ENCODE measurements around the gene GPR155. TPM values are rescaled to one million over a fixed set of nuclear protein-coding genes. Genes with fewer than 3 reads are reported as not detected.
"Not testable (repeated sequence)": the region's sequence is repeated elsewhere in the genome, so short reads cannot be mapped to it uniquely, and the experiment has no call there.

GPR155 gene
- total RNA-seq, 4 donors from 2014 or later, result 20.6 to 31.2 (median 26.0) TPM

DNA sequence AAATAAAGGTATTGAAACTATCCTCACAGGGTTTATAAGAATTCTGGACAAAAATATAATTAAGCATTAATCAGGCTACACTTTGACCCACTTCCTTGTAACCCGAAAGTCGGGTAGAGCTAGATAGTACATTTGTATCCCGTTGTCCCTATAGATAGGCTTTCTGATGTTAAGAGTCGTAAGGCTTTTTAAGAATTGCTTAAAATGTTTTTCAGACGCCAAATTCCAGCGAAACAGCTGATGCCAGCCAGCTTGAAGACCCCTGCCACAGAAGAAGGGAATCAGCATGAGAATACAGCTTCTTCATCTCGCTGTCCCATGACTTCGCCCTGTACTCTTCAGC is 962 bp upstream of the GPR155 start:
- no peaks in the 10 kb centered on the region for H3K27me3 ChIP-seq
- DNase-seq (ENCODE audit: low spot score in 2 of 2), result no peak
- H3K9me3 ChIP-seq, result no peaks in the 10 kb centered on the region
- H3K27ac ChIP-seq, result peak overlapping the region; percentile 85
- peak overlapping the region; percentile 77 for H3K4me3 ChIP-seq
- no peaks in the 10 kb centered on the region for H3K36me3 ChIP-seq
- peaks cover 22% of the 10 kb centered on the region for H3K4me1 ChIP-seq
- no peak for TF ChIP-seq POLR2A (IDR thresholded peaks at IDR 0.05)
- no peak for TF ChIP-seq CTCF (IDR thresholded peaks at IDR 0.05)
- TF ChIP-seq POLR2AphosphoS5 (IDR thresholded peaks at IDR 0.05), result no peak
- no peak for TF ChIP-seq EP300 (IDR thresholded peaks at IDR 0.05)
- WGBS, result 93% methylated on average over 8 of the region's 8 CpGs

DNA sequence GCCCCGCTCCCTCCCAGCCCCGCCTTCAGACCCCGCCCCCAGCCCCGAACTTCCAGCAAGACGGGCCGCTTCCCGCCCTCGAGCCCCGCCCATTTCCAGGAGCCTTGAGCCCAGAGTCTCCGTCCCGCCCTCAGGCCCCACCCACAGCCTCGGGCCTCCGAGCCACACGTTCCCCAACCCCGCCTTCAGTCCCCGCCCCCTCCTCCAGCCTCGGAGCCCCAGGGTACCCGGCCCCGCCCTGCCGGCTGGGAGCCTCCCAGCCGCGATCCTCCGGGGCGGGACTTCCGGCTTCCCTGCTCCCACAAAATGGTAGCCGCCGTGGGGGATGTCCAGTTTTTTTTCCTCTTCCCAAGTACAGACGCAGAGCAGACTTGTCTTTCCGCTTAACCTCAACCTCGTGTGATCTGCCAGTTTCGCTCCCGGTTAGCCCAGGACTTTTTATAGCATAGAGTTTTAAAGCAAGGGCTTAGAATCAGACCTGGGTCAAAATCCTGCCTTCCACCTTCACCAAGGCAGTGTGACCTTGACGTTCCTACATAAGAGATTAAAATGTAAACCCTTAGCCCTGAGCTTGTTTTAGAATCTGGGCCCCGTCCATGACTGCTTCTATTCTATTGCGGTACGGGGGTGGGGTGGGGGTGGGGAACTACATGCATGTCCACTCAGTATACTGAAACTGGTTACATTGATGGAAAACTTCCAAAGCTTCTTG is 435 bp upstream of the GPR155 start:
- H3K36me3 ChIP-seq, result no peaks in the 10 kb centered on the region
- 4% methylated on average over 14 of the region's 36 CpGs for WGBS
- no peaks in the 10 kb centered on the region for H3K9me3 ChIP-seq
- no peaks in the 10 kb centered on the region for H3K27me3 ChIP-seq
- peaks cover 22% of the 10 kb centered on the region for H3K4me1 ChIP-seq
- DNase-seq (ENCODE audit: low spot score in 2 of 2), result peak; percentile 100
- H3K27ac ChIP-seq, result peak overlapping the region; percentile 85
- no peak for TF ChIP-seq EP300 (IDR thresholded peaks at IDR 0.05)
- TF ChIP-seq POLR2A (IDR thresholded peaks at IDR 0.05), result peak in 1 of 2 donors; percentile 13
- peak overlapping the region; percentile 77 for H3K4me3 ChIP-seq

GRCh38 chr2:174485788-174486562 is 854 bp downstream of the GPR155 start:
- Histone ChIP-seq H3K27me3 (no peaks in the 10 kb centered on the region), H3K36me3 (peaks cover under 1% of the 10 kb centered on the region), H3K27ac (peak overlapping the region; percentile 81), H3K4me1 (peaks cover 22% of the 10 kb centered on the region), H3K4me3 (peak overlapping the region; percentile 77), H3K9me3 (no peaks in the 10 kb centered on the region)
- DNase-seq (ENCODE audit: low spot score in 2 of 2), result no peak
- TF ChIP-seq POLR2A (IDR thresholded peaks at IDR 0.05) (no peak), EP300 (IDR thresholded peaks at IDR 0.05) (no peak), POLR2AphosphoS5 (IDR thresholded peaks at IDR 0.05) (no peak), CTCF (IDR thresholded peaks at IDR 0.05) (no peak)
- 2% methylated on average over 23 of the region's 23 CpGs for WGBS

DNA sequence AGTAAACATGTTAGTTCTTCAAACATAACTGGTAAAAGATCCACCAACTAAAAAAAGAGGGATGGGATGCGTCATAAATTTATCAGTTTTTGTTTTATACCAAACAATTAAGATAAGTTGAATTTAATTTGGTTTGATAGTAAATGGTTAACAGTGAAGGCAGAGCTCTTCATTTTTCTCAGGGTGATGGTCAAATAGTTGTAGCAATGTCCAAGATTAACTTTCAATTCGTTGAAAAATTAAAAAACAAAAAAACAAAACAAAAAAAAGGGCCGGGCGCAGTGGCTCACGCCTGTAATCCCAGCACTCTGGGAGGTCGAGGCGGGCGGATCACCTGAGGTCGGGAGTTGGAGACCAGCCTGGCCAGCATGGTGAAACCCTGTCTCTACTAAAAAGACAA is 1.8 kb downstream of the GPR155 start:
- H3K36me3 ChIP-seq; DNase-seq (ENCODE audit: low spot score in 2 of 2); H3K27me3 ChIP-seq; H3K9me3 ChIP-seq; H3K27ac ChIP-seq: not testable (repeated sequence)
- Histone ChIP-seq H3K4me1 (peaks cover 22% of the 10 kb centered on the region), H3K4me3 (peak overlapping the region; percentile 77)
- 54% methylated on average over 9 of the region's 9 CpGs for WGBS

DNA sequence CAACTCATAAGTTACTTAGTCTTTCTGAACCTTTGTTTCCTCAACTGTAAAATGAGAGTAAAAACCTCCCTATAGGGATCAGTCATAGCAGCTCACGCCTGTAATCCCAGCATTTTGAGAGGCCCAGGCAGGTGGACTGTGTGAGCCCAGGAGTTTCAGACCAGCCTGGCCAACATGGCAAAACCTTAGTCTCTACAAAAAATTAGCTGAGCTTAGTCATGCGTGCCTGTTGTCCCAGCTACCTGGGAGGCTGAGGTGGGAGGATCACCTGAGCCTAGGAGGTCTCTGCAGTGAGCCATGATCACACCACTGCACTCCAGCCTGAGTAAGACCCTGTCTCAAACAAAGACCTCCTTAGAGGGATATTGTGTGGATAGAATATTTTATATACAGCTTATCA is 2.3 kb downstream of the GPR155 start:
- Histone ChIP-seq H3K27ac (no peak overlapping the region), H3K9me3 (no peaks in the 10 kb centered on the region), H3K27me3 (no peaks in the 10 kb centered on the region), H3K4me3 (peak overlapping the region; percentile 77), H3K4me1 (peaks cover 22% of the 10 kb centered on the region), H3K36me3 (peaks cover 5% of the 10 kb centered on the region)
- TF ChIP-seq POLR2AphosphoS5 (IDR thresholded peaks at IDR 0.05) (no peak), CTCF (IDR thresholded peaks at IDR 0.05) (no peak), EP300 (IDR thresholded peaks at IDR 0.05) (no peak), POLR2A (IDR thresholded peaks at IDR 0.05) (no peak)
- WGBS, result 57% methylated on average over 2 of the region's 2 CpGs
- no peak for DNase-seq (ENCODE audit: low spot score in 2 of 2)

DNA sequence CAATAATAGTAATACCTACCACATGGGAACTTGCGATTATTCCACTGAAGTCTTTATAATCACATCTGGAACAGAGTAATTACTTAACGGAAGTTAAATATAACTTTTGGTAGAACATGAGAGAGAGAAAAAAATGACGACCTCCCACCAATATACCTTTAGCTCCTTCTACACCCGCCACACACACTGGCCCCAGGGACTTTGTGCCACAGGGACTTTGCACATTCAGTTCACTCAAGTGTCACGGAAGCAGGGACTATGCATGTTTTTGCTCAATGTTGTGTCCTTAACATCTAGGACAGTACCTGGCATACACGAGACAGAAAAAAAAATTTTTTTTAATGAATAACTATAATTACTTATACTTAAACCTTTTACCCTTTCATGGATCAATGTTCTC is 4.0 kb downstream of the GPR155 start:
- H3K9me3 ChIP-seq, result no peaks in the 10 kb centered on the region
- H3K4me3 ChIP-seq, result no peak overlapping the region
- peaks cover 22% of the 10 kb centered on the region for H3K4me1 ChIP-seq
- WGBS, result 96% methylated on average over 6 of the region's 6 CpGs
- no peak overlapping the region for H3K27ac ChIP-seq
- no peak for DNase-seq (ENCODE audit: low spot score in 2 of 2)
- H3K36me3 ChIP-seq, result peaks cover 5% of the 10 kb centered on the region
- H3K27me3 ChIP-seq, result no peaks in the 10 kb centered on the region
- TF ChIP-seq POLR2A (IDR thresholded peaks at IDR 0.05), result no peak
- TF ChIP-seq POLR2AphosphoS5 (IDR thresholded peaks at IDR 0.05), result no peak
- TF ChIP-seq EP300 (IDR thresholded peaks at IDR 0.05), result no peak
- TF ChIP-seq CTCF (IDR thresholded peaks at IDR 0.05), result no peak

Measured in suprapubic skin (tissue), 4 donors.